HG02938 (cell line): Measurements from ENCODE around the gene ASIC3.

ENCODE experiments used
- ATAC-seq: cut with Tn5 transposase; IDR thresholded peaks from one replicate; pipeline ENCODE4 v1.9.1; 2021; ENCODE audit warnings: mild to moderate bottlenecking, moderate library complexity; ENCODE audit not compliant: unreplicated experiment

The ASIC3 gene

DNA sequence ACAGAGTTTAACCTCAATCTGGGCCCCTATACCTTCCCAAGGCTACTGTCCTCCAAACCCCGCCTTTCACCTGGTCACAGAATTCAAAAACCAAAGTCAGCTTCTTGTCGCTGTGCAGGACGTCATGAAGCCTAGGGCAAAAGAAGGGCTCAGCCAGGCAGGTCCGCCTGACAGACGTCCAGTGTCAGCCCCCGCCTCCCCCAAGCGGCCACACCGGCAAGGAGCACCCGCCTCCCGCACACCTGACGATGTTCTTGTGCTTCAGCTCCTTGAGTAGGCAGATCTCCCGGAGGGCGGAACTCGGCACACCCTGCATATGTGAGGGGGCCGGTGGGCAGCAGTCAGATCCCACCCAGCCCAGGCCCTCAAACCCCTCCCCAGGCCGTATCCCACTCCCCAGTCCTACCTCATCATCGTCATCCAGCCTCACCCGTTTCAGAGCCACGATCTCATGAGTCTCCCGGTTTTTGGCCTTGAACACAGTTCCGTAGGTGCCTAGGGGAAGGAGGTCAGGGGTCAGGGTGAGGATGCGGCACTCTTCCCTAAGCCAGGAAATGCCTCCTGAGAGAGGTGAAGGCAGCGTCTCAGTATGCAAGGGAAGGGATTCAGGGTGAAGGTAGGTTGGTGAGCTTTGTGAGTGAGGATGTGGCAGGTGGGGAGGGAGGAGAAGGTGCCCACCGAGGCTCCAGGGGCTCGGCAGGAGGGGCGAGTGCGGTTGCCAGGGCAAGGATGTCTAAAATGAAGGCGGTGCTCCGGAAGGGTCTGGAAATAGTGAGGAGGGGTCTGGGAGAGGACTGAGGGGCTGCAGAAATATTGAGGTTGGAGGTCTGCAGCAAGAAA is 8.6 kb downstream of the ASIC3 start:
- no peak for ATAC-seq

DNA sequence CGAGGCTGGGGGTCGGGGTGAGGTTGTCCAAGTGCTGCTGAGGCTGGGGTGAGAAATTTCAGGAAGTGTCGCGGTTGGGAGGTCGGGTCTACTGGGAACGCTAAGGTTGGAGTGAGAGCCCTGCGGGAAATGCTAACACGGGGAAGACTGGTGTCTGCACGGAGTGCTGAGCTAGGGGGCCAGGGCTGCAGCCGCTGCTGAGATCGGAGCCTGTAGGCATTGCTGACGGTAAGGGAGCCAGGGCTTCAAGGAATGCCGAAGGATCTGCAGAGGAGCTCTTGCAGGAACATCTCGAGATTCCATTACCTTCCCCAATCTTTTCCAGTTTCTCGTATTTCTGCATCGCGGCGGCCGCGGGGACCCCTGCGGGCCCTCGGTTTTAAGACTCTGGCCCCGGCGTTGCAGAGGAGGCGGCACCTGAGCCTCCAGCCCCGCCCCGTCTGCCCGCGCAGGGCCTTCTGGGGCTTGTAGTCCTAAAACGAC is 9.2 kb downstream of the ASIC3 start, which contains the start of gene CDK5:
CDK5 (minus strand) TSS at position 392 of the 483 bp plus-strand sequence; CDS start at position 343, 49 bp downstream.
- ATAC-seq: peak; percentile 6

- peak; percentile 89 for ATAC-seq
These were observed 9.9 kb downstream of the ASIC3 start for GRCh38 chr7:151057989-151058780.

DNA sequence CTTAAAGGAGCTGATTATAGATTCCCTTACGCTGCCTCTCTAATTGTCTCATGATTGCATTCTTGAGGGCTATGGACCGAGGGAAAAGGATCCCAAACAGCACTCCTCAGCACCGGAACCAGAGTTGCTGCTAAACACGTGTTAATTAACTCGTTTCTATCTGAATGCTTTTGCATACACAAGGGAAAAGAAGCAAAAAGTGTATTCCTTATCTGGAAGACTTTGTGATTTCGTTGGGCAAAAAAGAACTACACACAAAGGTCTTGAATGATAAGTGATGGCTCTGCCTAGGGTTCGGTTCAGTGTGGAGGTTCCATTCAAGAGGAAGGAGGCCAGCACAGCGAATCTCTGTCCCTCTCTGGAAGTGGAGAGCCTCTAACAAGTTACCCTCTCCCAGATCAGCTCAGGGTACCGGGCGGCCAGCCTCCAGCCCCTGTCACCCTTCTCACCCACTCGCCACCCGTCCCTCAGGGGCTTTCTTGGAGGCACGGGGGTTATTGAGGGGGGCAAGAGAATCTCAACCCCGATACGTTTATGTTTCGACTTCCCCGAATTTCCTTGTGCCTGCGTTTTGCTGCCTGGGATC is 10.5 kb downstream of the ASIC3 start:
- ATAC-seq: no peak

GRCh38 chr7:151059367-151060112 is 11.2 kb downstream of the ASIC3 start, which contains the start of gene SLC4A2:
Gene SLC4A2 (plus strand): TSS chr7:151059589. CDS start chr7:151061988, 2,399 bp downstream.
- ATAC-seq: peak; percentile 22

DNA sequence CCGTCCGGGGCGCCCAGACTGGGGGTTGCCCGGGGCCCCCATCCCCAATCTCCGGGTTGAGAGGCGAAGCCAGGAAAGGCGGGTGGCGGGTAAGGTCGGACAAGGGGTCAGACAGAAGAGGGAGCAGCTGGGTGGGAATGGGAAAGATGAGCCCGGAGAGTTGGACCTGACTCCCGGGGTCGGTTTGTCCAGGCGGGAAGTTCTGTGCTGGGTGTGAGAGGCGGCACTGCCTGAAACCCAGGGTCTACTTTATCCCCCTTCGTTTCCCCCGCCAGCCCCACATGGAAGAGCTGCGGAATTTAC is 11.7 kb downstream of the ASIC3 start:
- ATAC-seq: no peak

DNA sequence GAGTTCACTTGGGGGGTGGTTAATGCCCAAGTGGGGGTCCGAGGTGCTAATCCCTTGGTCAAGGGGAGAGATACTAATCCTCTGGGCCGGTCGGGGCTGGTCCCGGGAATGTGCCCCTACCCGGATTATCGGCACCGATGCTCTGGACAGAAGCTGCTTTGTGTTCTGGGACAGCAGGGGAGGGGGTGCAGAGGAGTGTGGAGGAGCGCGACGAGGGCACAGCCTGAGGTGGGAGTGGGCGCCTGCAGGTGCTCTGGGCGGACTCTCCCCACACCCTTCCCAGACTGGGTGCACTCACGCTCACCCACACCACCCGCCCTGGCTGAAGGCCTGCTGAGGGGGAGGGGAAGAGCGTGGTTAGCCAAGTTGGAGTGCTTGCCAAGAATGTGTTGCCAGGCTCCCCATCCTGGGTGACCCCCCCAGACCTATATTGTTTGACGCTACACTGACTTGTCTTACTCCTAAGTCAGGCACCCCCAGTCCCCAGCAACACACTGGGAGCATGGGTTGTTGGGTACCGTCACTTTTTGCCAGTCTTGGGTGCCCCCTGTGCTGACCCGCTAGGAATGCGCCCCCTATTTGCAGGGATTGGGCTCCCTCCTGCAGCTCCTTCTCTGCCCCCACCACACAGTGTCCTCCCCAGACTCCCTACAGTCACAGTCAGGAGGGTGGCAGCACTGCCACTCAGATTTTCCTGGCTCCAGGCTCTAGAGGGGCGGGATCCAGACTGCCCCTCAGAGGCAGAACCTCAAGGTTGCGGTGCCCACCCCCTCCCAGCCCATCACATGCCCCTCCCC is 12.3 kb downstream of the ASIC3 start:
- ATAC-seq: no peak

GRCh38 chr7:151061213-151062110 is 13.1 kb downstream of the ASIC3 start:
- ATAC-seq: no peak

- no peak for ATAC-seq
These were observed 13.7 kb downstream of the ASIC3 start for GRCh38 chr7:151062111-151062398.

DNA sequence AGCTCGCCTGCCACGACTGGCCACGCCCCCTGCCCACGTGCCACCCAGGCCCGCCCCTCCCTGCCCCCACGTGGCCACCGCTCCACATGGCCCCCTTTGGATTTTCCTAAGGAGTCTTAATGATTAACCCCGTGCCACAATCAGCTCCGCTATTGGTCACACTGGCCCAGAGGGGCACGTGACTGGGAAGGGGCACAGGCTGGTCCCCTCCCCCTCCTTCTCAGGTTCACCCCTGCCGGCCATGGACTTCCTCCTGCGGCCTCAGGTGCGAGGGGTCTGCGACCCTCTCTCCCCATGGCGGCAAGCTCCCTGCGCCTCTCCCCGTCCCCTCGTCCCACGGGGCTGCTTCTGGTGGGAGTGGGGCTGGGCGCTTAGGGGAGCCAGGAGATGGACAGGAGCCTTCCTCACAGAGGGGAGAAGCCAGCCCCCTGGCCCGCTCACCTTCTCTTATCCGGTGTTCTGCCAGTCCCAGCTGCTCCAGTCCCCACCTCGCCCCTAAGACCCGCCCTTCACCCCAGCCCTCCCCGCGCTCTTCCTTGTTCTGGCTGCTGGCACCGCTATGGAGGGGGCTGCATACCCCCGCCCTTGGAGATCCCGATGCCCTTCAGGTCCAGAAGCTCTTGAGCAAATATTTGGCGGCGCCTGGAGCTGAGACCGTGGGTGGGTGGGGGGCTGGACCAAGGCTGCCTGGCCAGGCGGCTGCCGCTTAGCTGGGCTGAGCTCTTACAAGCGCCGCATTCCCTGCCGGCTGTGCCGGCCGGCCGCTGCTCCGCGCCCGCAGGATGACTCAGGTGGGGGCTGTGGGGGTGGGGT is 14.3 kb downstream of the ASIC3 start:
- ATAC-seq: no peak

GRCh38 chr7:151063212-151063561 is 14.9 kb downstream of the ASIC3 start:
- ATAC-seq: no peak

DNA sequence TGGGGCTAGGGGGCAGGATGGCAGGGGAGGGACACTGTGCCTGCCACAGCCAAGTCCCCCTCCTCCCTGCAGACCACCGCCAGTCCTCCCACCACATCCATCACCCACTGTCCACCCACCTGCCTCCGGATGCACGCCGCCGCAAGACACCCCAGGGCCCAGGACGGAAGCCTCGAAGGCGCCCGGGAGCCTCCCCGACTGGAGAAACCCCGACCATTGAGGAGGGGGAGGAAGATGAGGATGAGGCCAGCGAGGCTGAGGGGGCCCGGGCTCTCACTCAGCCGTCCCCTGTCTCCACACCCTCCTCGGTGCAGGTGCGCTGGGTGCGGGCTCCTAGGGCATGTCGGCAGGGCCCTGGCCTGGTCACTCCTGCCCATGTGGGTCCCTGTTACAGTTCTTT is 16.1 kb downstream of the ASIC3 start:
- no peak for ATAC-seq

DNA sequence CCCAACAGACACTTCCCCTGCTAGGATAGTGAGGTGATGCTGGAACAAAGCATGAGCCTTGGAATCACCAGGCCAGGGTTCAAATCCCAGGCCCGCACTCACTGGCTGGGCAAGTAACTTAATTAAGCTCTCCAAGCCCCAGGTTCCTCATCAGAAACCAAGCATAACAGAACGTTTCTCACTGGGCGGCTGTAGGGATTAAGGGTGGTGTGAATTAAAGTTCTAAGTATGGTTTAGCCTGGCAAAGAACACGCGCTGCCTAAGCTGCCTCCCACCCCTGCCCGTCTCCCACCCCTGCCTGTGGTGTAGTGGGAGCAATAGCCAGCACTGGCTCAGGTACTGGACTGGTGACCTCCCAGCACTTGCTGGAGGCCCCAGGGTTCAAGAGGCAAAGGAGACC is 16.7 kb downstream of the ASIC3 start:
- ATAC-seq: no peak

- no peak for ATAC-seq
These were observed 17.2 kb downstream of the ASIC3 start for GRCh38 chr7:151065516-151065915.

- no peak for ATAC-seq
These were observed 18.1 kb downstream of the ASIC3 start for GRCh38 chr7:151066273-151066974.

- no peak for ATAC-seq
These were observed 19.9 kb downstream of the ASIC3 start for GRCh38 chr7:151068069-151068773.

DNA sequence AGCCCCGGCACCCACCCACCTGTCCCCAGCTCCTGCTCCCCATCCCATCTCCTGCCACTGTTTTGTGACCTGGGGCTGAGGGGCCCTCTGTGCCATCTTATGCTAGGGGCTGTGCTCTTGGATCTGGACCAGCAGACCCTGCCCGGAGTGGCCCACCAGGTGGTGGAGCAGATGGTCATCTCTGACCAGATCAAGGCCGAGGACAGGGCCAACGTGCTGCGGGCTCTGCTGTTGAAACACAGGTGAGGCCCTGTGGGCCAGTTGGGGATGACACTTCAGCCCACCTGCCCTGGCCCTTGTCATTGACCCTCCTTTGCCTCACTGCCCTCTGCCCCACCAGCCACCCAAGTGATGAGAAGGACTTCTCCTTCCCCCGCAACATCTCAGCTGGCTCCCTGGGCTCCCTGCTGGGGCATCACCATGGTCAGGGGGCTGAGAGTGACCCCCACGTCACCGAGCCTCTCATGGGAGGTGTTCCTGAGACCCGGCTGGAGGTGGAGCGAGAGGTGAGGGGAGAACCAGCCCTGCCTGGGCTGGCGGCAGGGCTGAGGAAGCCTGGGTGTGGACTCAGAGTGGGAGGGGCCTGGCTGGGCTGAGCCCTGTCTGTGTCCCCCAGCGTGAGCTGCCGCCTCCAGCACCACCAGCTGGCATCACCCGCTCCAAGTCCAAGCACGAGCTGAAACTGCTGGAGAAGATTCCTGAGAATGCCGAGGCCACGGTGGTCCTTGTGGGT is 21.7 kb downstream of the ASIC3 start:
- ATAC-seq: no peak
